ENCODE results near the gene DAZAP2. TPM values are rescaled to one million over a fixed set of nuclear protein-coding genes. Genes with fewer than 3 reads are reported as not detected.
"Not testable (repeated sequence)": the region's sequence is repeated elsewhere in the genome, so short reads cannot be mapped to it uniquely, and the experiment has no call there.

Gene DAZAP2
- total RNA-seq, 1 experiment from 2014 or later: 329 TPM

DNA sequence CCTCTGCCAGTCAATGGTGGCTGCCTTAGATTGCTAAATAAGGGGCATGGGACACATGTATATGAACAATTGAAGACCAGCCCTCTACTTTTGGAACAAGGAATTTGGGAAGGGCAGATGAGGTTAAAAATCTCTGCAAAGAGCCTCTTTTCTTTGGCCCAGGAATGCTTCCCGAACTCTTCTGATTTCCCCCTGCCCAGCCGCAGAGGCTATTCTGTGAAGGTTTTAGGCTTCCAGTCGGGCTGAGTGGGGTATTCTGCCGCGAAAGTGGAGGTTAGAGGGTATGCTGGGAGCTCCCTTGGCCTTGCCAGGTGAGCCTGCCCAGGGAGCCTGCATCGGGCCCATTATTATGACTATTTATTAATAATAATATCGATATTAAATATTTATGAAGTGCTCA lies 22.0 kb upstream of the DAZAP2 start:
- DNase-seq (ENCODE audit: extremely low read depth, low read depth): no peak

DNA sequence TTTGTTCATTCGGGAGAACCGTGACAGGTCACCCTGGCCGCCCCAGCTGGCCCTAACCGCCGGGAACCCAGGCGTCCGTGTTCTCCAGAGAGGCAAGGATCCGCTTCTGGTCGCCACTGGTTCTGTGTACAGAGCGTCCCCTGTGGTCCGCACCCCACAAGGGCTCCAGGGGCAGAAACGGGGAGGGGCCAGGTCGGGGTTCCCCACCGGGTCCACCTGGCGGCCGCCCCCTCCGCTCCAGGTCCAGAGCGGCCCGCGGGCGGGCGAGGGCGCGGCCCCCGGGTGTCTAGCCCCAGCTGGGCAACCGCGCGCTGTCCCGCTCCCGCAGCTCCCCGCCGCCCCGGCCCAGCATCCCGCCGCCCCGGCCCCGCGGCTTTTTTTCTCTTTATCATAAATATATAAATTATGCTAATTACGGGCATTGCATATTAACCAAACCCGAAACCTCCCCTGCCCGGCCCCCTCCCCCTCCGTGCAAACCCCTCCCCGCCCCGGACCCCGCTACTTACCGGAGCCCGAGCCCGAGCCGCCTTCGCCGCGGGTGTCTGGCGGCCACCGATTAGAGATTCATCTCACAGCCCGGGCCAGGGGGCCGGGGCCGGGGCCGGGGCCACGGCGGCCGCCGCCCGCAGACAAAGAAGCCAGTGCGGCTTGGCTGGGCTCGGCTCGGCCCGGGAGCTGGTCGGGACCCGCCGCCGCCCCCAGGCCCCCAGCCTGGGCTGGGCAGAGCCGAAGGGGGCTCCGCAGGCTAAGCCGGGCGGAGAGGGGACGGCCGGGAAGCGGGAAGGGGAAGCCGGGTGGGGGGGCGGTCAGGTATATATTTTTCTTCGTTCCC lies 21.3 kb upstream of the DAZAP2 start:
- DNase-seq (ENCODE audit: extremely low read depth, low read depth): no peak

GRCh38 chr12:51217968-51218606 lies 20.5 kb upstream of the DAZAP2 start, which contains the start of gene POU6F1:
TSS of gene POU6F1 (minus strand) at chr12:51218062. CDS start at chr12:51206836, 11,226 bp downstream.
- peak; percentile 72 for DNase-seq (ENCODE audit: extremely low read depth, low read depth)

- no peak for DNase-seq (ENCODE audit: extremely low read depth, low read depth)
Observed at GRCh38 chr12:51218607-51219161, 19.9 kb upstream of the DAZAP2 start.

DNA sequence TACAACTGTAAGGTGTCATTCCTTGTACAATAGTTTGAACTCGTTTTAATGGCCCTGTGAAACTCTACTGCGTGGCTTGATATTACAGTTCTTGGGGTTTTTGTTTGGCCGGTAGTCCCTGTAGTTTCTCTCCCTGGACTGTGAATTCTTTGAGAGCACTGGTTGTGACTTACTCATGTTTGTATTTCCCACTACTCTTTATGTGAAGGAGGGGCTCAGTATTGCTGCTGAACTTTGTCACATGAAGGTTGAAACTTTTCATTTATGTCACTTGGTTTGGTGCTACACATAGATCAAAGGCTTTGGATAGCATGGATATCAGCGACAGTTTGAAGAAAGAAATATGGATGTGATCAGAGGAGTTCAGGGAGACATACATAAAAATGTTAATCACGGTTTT lies 19.3 kb upstream of the DAZAP2 start:
- DNase-seq (ENCODE audit: extremely low read depth, low read depth): no peak

- not testable (repeated sequence) for DNase-seq (ENCODE audit: extremely low read depth, low read depth)
Observed at GRCh38 chr12:51219857-51220256, 18.8 kb upstream of the DAZAP2 start.

GRCh38 chr12:51222461-51222860 lies 16.2 kb upstream of the DAZAP2 start:
- no peak for DNase-seq (ENCODE audit: extremely low read depth, low read depth)

DNA sequence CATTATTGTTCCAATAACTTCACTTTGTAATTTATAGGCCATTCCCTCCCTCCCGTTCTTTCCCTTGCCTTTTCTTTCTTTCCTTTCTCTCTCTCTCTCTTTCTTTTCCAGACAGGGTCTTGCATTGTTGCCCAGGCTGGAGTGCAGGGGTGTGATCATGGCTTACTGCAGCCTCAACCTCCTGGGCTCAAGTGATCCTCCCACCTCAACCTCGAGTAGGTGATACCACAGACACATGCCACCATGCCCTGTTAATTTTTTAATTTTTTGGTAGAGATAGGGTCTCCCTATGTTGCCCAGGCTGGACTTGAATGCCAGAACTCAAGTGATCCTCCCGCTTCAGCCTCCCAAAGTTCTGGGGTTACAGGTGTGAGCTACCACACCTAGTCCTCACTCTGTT lies 14.0 kb upstream of the DAZAP2 start:
- DNase-seq (ENCODE audit: extremely low read depth, low read depth): no peak

- no peak for DNase-seq (ENCODE audit: extremely low read depth, low read depth)
Observed at GRCh38 chr12:51225234-51225633, 13.4 kb upstream of the DAZAP2 start.

- no peak for DNase-seq (ENCODE audit: extremely low read depth, low read depth)
Observed at GRCh38 chr12:51225771-51226170, 12.9 kb upstream of the DAZAP2 start.

DNA sequence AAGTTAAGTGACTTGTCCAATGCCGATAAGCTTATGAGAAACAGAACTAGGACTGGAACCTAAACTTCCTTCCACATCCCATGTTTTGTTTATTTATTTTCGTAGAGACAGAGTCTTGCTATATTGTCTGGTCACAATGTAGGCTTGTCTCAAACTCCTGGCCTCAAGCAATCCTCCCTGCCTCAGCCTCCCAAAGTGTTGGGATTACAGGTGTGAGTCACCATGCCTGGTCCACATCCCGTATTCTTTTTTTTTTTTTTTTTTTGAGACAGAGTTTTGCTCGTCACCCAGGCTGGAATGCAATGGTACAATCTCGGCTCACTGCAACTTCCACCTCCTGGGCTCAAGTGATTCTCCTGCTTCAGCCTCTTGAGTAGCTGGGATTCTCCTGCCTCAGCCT lies 11.5 kb upstream of the DAZAP2 start:
- DNase-seq (ENCODE audit: extremely low read depth, low read depth): not testable (repeated sequence)

DNA sequence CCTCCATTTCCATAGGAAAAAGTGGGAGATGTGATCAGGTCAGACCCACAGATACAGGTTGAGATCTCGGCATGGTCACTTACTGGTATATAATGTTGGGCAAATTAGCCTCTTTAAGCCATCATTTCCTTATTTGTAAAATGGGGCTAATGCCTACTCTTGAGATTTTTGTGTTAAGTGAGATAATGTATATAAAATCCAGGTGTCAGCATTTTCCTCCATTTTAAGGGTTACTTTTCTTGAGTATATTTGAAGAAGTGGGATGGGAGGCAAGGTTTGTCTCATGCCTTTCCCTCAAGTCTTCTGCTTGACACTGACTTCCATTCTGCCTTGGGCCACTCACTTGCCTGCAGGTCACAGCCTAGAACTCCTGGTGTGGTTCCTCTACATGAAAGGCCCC lies 10.7 kb upstream of the DAZAP2 start:
- DNase-seq (ENCODE audit: extremely low read depth, low read depth): no peak

DNA sequence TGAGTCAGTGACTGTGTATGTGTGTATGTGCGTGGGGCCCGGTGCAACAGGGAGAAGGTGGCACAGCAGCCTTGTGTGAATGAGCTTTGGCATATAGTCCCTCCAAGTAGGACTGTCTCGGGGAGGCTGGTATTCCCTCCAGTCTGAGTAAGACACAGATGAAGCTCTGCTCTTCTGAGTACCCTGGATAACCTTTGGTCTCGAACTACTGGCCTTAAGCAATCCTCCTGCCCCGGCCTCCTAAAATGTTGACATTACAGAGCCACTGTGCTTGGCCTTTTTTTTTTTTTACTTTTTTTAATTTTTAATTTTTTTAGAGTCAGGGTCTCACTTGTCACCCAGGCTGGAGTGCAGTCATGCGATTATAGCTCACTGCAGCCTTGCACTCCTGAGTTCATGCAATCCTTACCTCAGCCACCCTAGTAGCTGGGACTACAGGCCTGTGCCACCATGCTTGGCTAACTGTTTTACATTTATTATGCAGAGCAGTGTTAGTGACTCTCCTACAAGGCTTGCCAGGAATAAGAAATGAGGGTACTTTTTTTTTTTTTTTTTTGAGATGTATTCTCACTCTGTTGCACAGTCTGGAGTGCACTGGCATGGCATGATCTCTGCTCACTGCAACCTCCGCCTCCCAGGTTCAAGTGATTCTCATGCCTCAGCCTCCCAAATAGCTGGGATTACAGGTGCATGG lies 9.4 kb upstream of the DAZAP2 start:
- no peak for DNase-seq (ENCODE audit: extremely low read depth, low read depth)

DNA sequence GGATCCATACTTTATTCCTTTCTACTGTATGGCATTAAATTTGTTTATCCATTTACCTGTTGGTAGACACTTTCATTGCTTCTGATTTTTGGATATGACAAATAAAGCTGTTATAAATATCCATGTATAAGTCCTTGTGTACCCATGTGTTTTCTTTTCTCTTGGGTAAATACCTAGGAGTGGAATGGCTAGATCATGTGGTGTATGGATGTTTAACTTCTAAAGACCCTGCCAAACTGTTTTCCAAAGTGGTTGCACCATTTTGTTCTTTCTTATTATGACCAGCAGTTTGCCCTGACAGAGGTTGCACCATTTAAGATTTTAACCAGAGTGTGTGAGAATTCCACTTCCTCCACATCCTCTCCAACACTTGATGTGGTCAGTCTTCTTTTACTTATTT lies 6.0 kb upstream of the DAZAP2 start:
- DNase-seq (ENCODE audit: extremely low read depth, low read depth): no peak

DNA sequence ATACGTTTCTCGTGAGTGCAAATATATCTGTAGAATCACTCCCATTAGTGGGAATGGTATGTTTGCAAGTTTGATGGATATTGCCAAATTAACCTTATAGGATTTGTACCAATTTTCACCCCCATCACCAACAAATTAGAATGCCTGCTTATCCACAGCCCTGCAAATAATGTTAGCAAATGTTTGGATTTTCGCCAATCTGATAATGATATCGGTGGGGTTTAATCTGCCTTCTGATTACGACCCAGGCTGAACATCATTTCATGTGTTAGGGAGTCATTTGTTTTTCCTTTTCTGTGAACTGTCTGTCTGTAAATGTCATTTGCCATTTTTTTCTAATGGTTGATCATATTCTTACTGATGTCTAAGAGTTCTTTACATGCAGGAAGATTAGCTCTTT lies 4.1 kb upstream of the DAZAP2 start:
- DNase-seq (ENCODE audit: extremely low read depth, low read depth): no peak

DNA sequence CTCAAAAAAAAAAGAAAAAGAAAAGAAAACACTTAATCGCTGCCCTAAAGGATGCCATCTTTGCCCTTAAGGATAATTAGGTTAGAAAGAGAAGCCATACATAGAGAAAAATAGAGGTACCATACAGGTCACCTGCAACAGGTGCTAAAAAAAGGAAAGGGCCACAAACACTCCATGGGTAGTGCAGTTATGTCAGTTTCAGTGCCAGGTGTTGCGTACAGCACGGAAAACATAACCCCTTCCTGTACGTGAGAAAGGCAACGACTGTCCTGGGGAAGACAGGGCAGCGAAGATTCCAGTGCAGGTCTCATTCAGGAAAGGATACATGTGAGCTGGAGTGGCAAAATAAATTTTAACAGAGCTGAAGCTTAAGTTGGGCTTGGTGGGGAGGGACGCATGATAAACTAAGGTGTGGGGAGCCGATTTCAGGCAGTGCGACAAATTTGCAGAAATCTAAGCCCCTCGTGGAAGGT lies 553 bp upstream of the DAZAP2 start:
- no peak for DNase-seq (ENCODE audit: extremely low read depth, low read depth)

- no peak for DNase-seq (ENCODE audit: extremely low read depth, low read depth)
Observed at GRCh38 chr12:51240971-51241370, 2.3 kb downstream of the DAZAP2 start.

- no peak for DNase-seq (ENCODE audit: extremely low read depth, low read depth)
Observed at GRCh38 chr12:51242120-51242519, 3.5 kb downstream of the DAZAP2 start.

- DNase-seq (ENCODE audit: extremely low read depth, low read depth): no peak
Observed at GRCh38 chr12:51242876-51243275, 4.2 kb downstream of the DAZAP2 start.

DNA sequence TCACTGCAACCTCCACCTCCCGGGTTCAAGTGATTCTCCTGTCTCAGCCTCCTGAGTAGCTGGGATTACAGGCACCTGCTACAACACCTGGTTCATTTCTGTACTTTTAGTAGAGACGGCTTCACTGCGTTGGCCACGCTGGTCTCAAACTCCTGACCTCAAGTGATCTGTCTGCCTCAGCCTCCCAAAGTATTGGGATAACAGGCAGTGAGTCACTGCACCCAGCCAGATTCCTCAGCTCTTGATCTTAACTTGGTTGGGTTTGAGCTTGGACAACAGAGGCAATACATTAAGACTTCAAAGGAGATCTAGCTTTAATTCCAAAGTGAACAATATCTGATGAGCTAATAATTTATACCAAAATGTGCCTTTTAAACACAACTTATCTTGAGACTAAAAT lies 5.6 kb downstream of the DAZAP2 start:
- DNase-seq (ENCODE audit: extremely low read depth, low read depth): no peak

All from NCI-H460 (cell line).